Astrocyte (in vitro differentiated cells and primary cell): ENCODE results near the gene SMIM44.

Experiments
- EZH2 ChIP-seq: IDR thresholded peaks from 2 replicates; pipeline ENCODE4 v1.6.1; 2012; ENCODE audit warnings: mild to moderate bottlenecking, low read length, inconsistent platforms; ENCODE audit not compliant: insufficient read depth
- TF ChIP-seq, protein P1 (sequence below): IDR thresholded peaks from 2 replicates; pipeline ENCODE4 v1.5.1; 2011; ENCODE audit warnings: low read depth, mild to moderate bottlenecking, inconsistent platforms, low read length, moderate library complexity; ENCODE audit not compliant: insufficient read depth

DNA sequence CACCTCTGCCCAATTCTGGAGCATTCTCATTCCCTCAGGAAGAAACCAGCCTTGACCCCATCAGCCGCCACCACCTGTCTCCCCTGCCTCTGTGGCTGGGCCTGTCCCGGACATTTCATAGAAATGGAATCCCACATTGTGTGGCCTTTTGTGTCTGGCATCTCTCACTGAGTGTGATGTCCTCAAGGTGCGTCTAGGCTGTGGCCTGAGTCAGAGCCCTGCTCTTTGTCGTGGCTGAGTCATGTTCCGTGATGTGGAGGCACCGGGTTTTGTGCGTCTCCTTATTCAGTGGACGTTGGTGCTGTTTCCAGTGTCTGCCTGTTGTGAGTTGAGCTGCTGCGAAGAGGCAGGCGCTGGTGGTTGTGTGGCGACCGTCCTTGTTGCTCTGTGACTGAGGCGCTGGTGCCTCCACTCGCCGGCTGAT, 26.3 kb upstream of the SMIM44 start:
- TF ChIP-seq, protein P1, sequence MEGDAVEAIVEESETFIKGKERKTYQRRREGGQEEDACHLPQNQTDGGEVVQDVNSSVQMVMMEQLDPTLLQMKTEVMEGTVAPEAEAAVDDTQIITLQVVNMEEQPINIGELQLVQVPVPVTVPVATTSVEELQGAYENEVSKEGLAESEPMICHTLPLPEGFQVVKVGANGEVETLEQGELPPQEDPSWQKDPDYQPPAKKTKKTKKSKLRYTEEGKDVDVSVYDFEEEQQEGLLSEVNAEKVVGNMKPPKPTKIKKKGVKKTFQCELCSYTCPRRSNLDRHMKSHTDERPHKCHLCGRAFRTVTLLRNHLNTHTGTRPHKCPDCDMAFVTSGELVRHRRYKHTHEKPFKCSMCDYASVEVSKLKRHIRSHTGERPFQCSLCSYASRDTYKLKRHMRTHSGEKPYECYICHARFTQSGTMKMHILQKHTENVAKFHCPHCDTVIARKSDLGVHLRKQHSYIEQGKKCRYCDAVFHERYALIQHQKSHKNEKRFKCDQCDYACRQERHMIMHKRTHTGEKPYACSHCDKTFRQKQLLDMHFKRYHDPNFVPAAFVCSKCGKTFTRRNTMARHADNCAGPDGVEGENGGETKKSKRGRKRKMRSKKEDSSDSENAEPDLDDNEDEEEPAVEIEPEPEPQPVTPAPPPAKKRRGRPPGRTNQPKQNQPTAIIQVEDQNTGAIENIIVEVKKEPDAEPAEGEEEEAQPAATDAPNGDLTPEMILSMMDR = no peak
- TF ChIP-seq EZH2 = no peak
